HEK293 (cell line): ENCODE measurements around the gene NNAT.

Source experiments
- CTCF ChIA-PET: fragments of 350-600 bp; formaldehyde crosslinking; extraction: SDS; loops from one replicate; lab custom pipeline; 2021; ENCODE audit warnings: antibody characterized with exemption; lab: Yijun Ruan, JAX
- POLR2A ChIA-PET: fragments of 300-600 bp; formaldehyde crosslinking; extraction: SDS; loops from one replicate; lab custom pipeline; 2020; ENCODE audit warnings: antibody characterized with exemption, inconsistent platforms; lab: Yijun Ruan, JAX
- H3K27ac ChIP-seq: fragments of 200-500 bp; sonication (Bioruptor generic); 2 replicates; pipeline ENCODE4 v1.5.1; 2014; ENCODE audit warnings: low read depth, low read length, control low read depth, inconsistent platforms; ENCODE audit errors: extremely low read depth
- H3K36me3 ChIP-seq, 2 experiments: fragments of 200-500 bp in 1 of 2; sonication (Bioruptor generic) in 1 of 2; 1 replicate in 1 of 2; 2 replicates in 1 of 2; pipeline ENCODE4 v1.5.1; 2014 to 2017; ENCODE audit warnings: inconsistent platforms in 2 of 2, low read length in 2 of 2; ENCODE audit not compliant: control insufficient read depth in 2 of 2, insufficient read depth in 1 of 2
- H3K4me1 ChIP-seq: fragments of 200-500 bp; sonication (Bioruptor generic); 2 replicates; pipeline ENCODE4 v1.5.1; 2014; ENCODE audit warnings: mild to moderate bottlenecking, low read length, inconsistent platforms; ENCODE audit not compliant: control insufficient read depth, insufficient read depth
- H3K4me3 ChIP-seq: 2 replicates; pipeline ENCODE4 v1.5.1; 2011; ENCODE audit warnings: low read depth, mild to moderate bottlenecking, control low read depth, low read length, moderate library complexity
- H3K9me3 ChIP-seq: fragments of 200-500 bp; sonication (Bioruptor generic); 2 replicates; pipeline ENCODE4 v1.5.1; 2014; ENCODE audit warnings: low read depth, low read length, inconsistent platforms; ENCODE audit not compliant: control insufficient read depth, insufficient read depth
- KLF7 ChIP-seq: fragments of 450-650 bp; formaldehyde crosslinking; IDR thresholded peaks from 2 replicates; pipeline ENCODE4 v1.5.1; 2016; ENCODE audit warnings: missing biosample characterization, missing genetic modification characterization, borderline replicate concordance
- MYNN ChIP-seq: fragments of 450-650 bp; formaldehyde crosslinking; IDR thresholded peaks from 2 replicates; pipeline ENCODE4 v1.5.1; 2016; ENCODE audit warnings: missing biosample characterization, missing genetic modification characterization, borderline replicate concordance
- PRDM1 ChIP-seq: fragments of 450-650 bp; formaldehyde crosslinking; IDR thresholded peaks from 2 replicates; pipeline ENCODE4; 2016; ENCODE audit warnings: missing biosample characterization, missing genetic modification characterization
- ZBTB1 ChIP-seq: fragments of 450-650 bp; formaldehyde crosslinking; IDR thresholded peaks from 2 replicates; pipeline ENCODE4 v1.5.1; 2016; ENCODE audit warnings: missing biosample characterization, missing genetic modification characterization
- ZBTB21 ChIP-seq: fragments of 450-650 bp; formaldehyde crosslinking; IDR thresholded peaks from 2 replicates; pipeline ENCODE4 v1.5.1; 2017; ENCODE audit warnings: missing biosample characterization, missing genetic modification characterization
- ZEB2 ChIP-seq: fragments of 450-650 bp; formaldehyde crosslinking; IDR thresholded peaks from 2 replicates; pipeline ENCODE4 v1.5.1; 2016; ENCODE audit warnings: missing biosample characterization, missing genetic modification characterization
- ZFP3 ChIP-seq: fragments of 450-650 bp; formaldehyde crosslinking; IDR thresholded peaks from 2 replicates; pipeline ENCODE4 v1.5.1; 2016; ENCODE audit warnings: low read depth, missing biosample characterization, missing genetic modification characterization
- ZNF133 ChIP-seq: fragments of 450-650 bp; formaldehyde crosslinking; IDR thresholded peaks from 2 replicates; pipeline ENCODE4 v1.5.1; 2016; ENCODE audit warnings: missing biosample characterization, missing genetic modification characterization
- ZNF146 ChIP-seq: fragments of 450-650 bp; formaldehyde crosslinking; IDR thresholded peaks from 2 replicates; pipeline ENCODE4 v1.5.1; 2016; ENCODE audit warnings: missing biosample characterization, missing genetic modification characterization
- ZNF175 ChIP-seq: fragments of 450-650 bp; formaldehyde crosslinking; IDR thresholded peaks from 2 replicates; pipeline ENCODE4 v1.5.1; 2016; ENCODE audit warnings: missing biosample characterization, missing genetic modification characterization
- ZNF48 ChIP-seq: fragments of 450-650 bp; formaldehyde crosslinking; IDR thresholded peaks from 2 replicates; pipeline ENCODE4 v1.5.1; 2016; ENCODE audit warnings: missing biosample characterization, missing genetic modification characterization
- ZNF530 ChIP-seq: fragments of 450-650 bp; formaldehyde crosslinking; IDR thresholded peaks from 2 replicates; pipeline ENCODE4 v1.5.1; 2016; ENCODE audit warnings: low read depth, missing biosample characterization, missing genetic modification characterization
- ZNF549 ChIP-seq: fragments of 450-650 bp; IDR thresholded peaks from 2 replicates; pipeline ENCODE4 v1.5.1; 2018; ENCODE audit warnings: missing biosample characterization, missing genetic modification characterization, mild to moderate bottlenecking, inconsistent platforms, moderate library complexity
- ZNF571 ChIP-seq: fragments of 450-650 bp; formaldehyde crosslinking; IDR thresholded peaks from 2 replicates; pipeline ENCODE4 v1.5.0; 2017; ENCODE audit warnings: missing biosample characterization, missing genetic modification characterization
- ZNF610 ChIP-seq: fragments of 450-650 bp; formaldehyde crosslinking; IDR thresholded peaks from 2 replicates; pipeline ENCODE4 v1.5.1; 2016; ENCODE audit warnings: missing biosample characterization, missing genetic modification characterization, borderline replicate concordance
- ZNF677 ChIP-seq: fragments of 450-650 bp; IDR thresholded peaks from 2 replicates; pipeline ENCODE4 v1.5.0; 2018; ENCODE audit warnings: missing biosample characterization, mild to moderate bottlenecking, missing genetic modification characterization, moderate library complexity
- ZNF776 ChIP-seq: fragments of 450-650 bp; formaldehyde crosslinking; IDR thresholded peaks from 2 replicates; pipeline ENCODE4 v1.5.0; 2017; ENCODE audit warnings: missing biosample characterization, missing genetic modification characterization, borderline replicate concordance
- ZNF777 ChIP-seq: fragments of 450-650 bp; formaldehyde crosslinking; IDR thresholded peaks from 2 replicates; pipeline ENCODE4 v1.5.1; 2017; ENCODE audit warnings: missing biosample characterization, missing genetic modification characterization, borderline replicate concordance
- ZXDB ChIP-seq: fragments of 450-650 bp; formaldehyde crosslinking; IDR thresholded peaks from 2 replicates; pipeline ENCODE4 v1.5.1; 2016; ENCODE audit warnings: missing biosample characterization, missing genetic modification characterization
- TF ChIP-seq, protein P1 (sequence below): fragments of 450-650 bp; formaldehyde crosslinking; IDR thresholded peaks from 2 replicates; pipeline ENCODE4 v1.5.1; 2017; ENCODE audit warnings: missing biosample characterization, missing genetic modification characterization
- TF ChIP-seq, protein P2 (sequence below): fragments of 450-650 bp; formaldehyde crosslinking; IDR thresholded peaks from 2 replicates; pipeline ENCODE4 v1.5.1; 2016; ENCODE audit warnings: missing biosample characterization, missing genetic modification characterization
- TF ChIP-seq, protein P3 (sequence below): fragments of 450-650 bp; formaldehyde crosslinking; IDR thresholded peaks from 2 replicates; pipeline ENCODE4 v1.5.1; 2016; ENCODE audit warnings: missing biosample characterization, missing genetic modification characterization, borderline replicate concordance

NNAT gene

GRCh38 chr20:37520419-37520955 lies 563 bp upstream of the NNAT start:
- ChIA-PET CTCF (interaction anchor here (0.5 kb wide), 1 partner anchor 702 kb away, joined by 3 read pairs; no protein-coding TSS in a partner anchor), POLR2A (no interaction called here)
- no peaks in the 10 kb centered on the region for H3K9me3 ChIP-seq
- peaks cover 13% of the 10 kb centered on the region for H3K4me1 ChIP-seq
- TF ChIP-seq ZNF610 (tag by site-specific recombination) (no peak), ZNF175 (tag by site-specific recombination) (no peak), ZNF530 (tag by site-specific recombination) (no peak), ZEB2 (tag by site-specific recombination) (no peak), ZNF571 (tag by site-specific recombination) (no peak), ZNF776 (tag by site-specific recombination) (no peak), MYNN (no peak), ZNF549 (tag by site-specific recombination) (no peak), ZBTB1 (tag by site-specific recombination) (no peak), PRDM1 (tag by site-specific recombination) (no peak), ZNF777 (tag by site-specific recombination) (no peak), ZNF146 (tag by site-specific recombination) (no peak), ZNF48 (tag by site-specific recombination) (no peak)
- TF ChIP-seq, protein P1, sequence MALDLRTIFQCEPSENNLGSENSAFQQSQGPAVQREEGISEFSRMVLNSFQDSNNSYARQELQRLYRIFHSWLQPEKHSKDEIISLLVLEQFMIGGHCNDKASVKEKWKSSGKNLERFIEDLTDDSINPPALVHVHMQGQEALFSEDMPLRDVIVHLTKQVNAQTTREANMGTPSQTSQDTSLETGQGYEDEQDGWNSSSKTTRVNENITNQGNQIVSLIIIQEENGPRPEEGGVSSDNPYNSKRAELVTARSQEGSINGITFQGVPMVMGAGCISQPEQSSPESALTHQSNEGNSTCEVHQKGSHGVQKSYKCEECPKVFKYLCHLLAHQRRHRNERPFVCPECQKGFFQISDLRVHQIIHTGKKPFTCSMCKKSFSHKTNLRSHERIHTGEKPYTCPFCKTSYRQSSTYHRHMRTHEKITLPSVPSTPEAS, result no peak
- TF ChIP-seq, protein P2, sequence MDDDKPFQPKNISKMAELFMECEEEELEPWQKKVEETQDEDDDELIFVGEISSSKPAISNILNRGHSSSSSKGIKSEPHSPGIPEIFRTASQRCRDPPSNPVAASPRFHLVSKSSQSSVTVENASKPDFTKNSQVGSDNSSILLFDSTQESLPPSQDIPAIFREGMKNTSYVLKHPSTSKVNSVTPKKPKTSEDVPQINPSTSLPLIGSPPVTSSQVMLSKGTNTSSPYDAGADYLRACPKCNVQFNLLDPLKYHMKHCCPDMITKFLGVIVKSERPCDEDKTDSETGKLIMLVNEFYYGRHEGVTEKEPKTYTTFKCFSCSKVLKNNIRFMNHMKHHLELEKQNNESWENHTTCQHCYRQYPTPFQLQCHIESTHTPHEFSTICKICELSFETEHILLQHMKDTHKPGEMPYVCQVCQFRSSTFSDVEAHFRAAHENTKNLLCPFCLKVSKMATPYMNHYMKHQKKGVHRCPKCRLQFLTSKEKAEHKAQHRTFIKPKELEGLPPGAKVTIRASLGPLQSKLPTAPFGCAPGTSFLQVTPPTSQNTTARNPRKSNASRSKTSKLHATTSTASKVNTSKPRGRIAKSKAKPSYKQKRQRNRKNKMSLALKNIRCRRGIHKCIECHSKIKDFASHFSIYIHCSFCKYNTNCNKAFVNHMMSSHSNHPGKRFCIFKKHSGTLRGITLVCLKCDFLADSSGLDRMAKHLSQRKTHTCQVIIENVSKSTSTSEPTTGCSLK, result no peak
- H3K36me3 ChIP-seq, result peaks cover 0 to 6% of the 10 kb centered on the region in 2 experiments; a peak in 1 of 3 replicates
- no peak overlapping the region for H3K4me3 ChIP-seq
- H3K27ac ChIP-seq, result no peak overlapping the region

- ChIA-PET CTCF (no interaction called here), POLR2A (no interaction called here)
- peaks cover 0 to 5% of the 10 kb centered on the region in 2 experiments; a peak in 1 of 3 replicates for H3K36me3 ChIP-seq
- no peak overlapping the region for H3K27ac ChIP-seq
- H3K4me1 ChIP-seq, result peaks cover 12% of the 10 kb centered on the region
- H3K9me3 ChIP-seq, result no peaks in the 10 kb centered on the region
- TF ChIP-seq ZFP3 (tag by site-specific recombination) (no peak), KLF7 (tag by site-specific recombination) (no peak), ZBTB21 (no peak), ZNF133 (tag by site-specific recombination) (no peak), ZNF777 (tag by site-specific recombination) (no peak), ZXDB (tag by site-specific recombination) (no peak), ZNF677 (tag by site-specific recombination) (no peak)
- TF ChIP-seq, protein P3, sequence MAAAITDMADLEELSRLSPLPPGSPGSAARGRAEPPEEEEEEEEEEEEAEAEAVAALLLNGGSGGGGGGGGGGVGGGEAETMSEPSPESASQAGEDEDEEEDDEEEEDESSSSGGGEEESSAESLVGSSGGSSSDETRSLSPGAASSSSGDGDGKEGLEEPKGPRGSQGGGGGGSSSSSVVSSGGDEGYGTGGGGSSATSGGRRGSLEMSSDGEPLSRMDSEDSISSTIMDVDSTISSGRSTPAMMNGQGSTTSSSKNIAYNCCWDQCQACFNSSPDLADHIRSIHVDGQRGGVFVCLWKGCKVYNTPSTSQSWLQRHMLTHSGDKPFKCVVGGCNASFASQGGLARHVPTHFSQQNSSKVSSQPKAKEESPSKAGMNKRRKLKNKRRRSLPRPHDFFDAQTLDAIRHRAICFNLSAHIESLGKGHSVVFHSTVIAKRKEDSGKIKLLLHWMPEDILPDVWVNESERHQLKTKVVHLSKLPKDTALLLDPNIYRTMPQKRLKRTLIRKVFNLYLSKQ (tag by site-specific recombination), result no peak
- no peak overlapping the region for H3K4me3 ChIP-seq
Measured at GRCh38 chr20:37522260-37523011, 1.4 kb downstream of the NNAT start.
